ENCODE data around the gene HPS3.

GRCh38 chr3:149101154-149101553 lies 28.3 kb upstream of the HPS3 start:
- no peak for TF ChIP-seq CTCF (IDR thresholded peaks at IDR 0.05)
- no peak for TF ChIP-seq POLR2AphosphoS5 (IDR thresholded peaks at IDR 0.05; ENCODE audit: low read depth, low read length)
- TF ChIP-seq SIN3A (IDR thresholded peaks at IDR 0.05; ENCODE audit: borderline replicate concordance, insufficient read depth, low read depth, low read length), result no peak

Measured in Panc1 (cell line).